T follicular helper cell (primary cell): ENCODE results near the gene VIPR1.

ENCODE experiments used
- DNase-seq: peaks from one replicate; pipeline ENCODE4 v3.0.0-alpha.2; 2020; ENCODE audit warnings: low read depth

VIPR1 gene

DNA sequence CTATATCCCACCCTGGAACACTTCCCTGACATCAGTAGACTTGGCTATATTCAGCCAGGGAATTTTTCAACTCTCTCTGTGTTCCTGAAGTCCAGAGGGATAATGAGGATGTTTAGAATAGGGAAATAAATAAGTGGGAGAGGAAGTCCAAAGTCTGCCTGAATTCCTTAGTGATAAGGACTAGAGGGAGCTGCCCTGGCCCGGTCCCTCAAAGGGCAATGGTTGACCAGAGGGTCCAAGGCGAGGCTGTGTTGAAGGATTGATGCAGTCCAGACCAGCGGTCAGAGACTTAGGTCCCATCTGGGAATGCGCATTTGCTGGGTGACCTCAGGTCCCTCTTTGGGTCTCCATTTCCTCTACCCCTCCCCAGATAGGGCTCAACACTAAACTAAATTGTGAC, 7.9 kb downstream of the VIPR1 start:
- no peak for DNase-seq

DNA sequence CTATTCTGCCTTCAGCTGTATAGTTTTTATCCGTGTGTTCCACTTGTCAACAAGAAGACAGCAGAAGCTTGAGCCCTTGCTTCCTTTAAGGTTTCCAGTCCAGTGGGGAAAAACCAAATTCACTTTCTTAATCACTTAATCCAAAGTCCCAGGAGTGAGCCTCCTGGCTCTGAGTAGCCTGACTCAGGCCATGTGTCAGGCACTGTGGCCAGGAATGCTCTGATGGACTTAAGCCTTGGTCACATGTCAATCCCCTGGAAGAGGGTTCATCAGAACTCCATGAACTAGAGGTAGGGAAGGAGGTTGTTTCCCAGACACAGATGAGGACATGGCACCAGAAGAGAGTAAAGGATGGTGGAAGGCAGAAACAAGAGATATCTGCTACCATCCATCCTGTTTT, 8.8 kb downstream of the VIPR1 start:
- DNase-seq, result no peak

DNA sequence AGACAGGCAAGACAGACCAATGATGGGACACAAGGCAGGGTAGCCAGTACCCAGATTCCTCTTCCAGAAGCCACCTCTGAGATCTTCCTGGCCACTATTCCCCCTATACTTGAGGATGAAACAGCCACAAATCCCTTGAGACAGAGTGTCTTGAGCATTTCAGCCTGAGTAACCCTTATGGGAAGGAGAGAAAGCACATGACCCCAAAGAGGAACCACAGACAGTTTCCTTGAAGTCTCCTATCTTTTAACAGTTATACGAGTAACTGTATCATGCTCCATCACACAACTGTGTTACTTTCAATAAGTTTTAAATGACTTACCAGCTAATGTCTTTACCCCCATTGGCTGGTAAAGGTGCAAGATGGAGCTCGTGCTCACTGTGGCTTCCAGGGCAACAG, 9.3 kb downstream of the VIPR1 start:
- DNase-seq, result no peak

DNA sequence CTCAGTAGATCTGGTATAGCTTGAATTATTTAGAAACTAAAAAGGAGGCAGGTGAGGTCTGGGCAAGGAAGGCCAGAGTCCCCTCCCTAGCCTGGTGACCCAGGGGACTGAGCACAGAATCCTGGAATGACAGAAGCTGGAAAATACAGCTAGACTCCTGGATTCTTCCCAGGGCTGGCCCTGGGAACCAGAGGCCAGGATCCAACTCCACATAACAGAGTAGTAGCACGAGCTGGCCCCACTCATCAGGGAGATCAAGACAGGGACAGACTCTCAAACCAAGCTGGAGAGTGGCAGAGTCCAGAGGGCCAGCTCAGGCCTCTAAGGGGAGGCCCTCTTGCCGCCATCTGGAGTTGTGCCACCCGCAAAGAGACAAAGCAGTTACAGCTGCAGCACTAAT, 10.7 kb downstream of the VIPR1 start:
- no peak for DNase-seq

DNA sequence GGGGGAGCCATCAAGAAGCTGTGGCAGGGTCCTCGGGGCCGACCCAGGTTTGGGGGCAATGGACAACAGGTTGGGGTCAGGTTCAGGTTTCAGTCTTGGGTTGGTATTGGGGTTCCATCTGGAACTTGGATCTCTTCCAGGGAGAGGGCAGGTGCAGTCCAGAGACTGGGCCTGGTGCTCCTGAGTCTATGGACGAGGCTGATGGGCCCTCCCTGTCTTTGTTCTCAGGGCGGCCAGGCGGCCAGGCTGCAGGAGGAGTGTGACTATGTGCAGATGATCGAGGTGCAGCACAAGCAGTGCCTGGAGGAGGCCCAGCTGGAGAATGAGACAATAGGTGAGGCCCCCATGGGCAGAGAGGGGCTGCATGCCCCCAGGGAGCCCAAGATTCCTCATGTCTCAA, 11.1 kb downstream of the VIPR1 start:
- no peak for DNase-seq

DNA sequence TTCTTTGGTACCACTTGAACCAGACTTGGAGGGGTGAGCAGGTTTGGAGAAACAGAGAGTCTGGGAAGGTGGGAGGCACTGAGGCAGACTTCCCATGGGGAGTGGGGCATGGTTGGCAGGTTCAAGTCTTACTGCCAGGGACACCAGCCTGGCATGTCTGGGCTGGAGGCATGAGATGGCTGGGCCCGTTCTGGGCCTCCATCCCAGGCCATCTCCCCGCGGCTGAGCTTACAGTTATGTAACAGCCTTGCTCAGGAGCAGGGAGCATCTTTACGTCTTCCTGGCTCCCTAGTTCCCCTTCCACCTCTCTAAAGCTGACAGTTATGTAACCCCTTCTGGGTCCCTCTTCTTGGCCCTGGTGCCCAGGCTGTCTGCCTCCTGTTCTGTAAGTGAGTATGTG, 12.4 kb downstream of the VIPR1 start:
- DNase-seq, result no peak

DNA sequence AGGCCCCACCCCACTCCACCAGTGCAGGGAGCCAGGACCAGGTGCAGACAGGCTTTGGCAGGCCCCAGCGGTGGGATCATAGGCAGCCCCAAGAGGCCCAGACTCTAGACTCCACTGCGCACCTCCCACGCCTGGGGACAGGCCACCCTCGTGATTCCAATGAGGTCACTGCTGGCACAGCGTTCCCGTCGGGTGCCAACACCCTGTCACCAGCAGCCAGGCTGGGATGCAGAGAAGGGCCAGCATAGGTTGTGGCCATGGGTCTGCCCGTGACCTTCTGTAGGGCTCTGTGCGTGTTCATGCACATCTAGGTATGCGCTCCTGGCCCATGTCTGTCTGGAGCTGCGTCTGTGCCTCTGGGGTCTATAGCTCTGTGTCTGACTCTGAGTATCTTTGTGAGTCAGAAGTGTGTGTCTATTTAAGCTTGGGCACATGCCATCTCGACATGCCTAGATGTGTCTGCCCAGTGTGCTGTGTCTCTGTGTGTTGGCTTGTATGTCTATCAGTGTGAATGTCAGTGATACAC, 13.0 kb downstream of the VIPR1 start:
- no peak for DNase-seq

DNA sequence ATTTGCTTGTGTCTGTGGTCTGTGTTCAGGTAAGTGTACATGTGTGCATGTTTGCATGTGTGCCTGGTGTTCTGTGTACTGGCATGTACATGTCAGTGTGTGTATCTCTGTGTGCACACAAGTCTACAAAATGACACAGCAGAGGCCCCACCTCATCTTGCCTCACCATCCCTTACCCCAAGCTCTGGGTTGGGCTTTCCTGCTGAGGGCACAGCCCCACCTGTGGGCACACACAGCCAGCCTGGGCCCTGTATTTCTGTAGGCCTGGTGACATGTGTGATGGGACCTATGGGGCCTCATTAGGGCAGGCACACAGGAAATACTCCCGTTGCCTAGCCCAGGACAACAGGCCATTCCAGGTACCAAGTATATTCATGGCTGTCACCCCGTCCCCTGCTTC, 13.5 kb downstream of the VIPR1 start:
- no peak for DNase-seq

DNA sequence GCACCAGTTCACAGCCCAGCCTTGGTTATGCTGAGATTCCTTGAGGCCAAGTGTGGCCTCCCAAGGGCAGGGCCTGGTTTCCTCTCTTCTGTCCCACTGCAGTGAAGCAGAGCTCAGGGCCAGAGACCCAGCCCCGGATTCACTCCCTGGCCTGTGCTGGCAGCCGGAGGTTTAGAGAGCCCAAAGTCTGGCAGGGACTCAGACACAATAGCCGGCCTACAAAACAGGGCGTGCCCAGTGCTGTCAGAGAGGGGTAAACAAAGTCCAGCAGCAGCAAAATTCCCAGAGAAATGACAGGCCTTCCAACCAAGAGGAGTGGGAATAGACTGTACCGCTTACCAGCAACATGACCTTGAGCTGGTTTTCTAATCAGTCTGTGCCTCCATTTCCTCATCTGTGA, 14.0 kb downstream of the VIPR1 start:
- no peak for DNase-seq

DNA sequence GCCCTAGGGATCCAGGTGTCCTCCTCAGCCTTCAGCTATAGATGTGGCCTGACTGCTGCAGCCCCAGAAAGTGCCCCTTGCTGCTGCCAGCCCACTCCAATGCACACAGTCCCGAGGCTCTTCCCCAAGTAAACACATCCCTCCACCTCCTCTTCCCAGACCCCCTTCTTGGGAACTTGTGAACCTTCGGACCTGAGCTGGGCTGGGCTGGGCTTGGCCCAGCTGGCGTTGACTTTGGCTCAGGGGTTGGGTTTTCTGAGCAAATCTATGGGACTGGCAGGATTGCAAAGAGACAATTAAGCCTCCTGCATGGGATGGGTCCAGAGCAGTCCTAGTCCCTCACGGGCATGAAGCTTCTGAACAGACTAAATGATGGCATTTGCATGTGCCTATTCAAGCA, 14.7 kb downstream of the VIPR1 start:
- DNase-seq, result no peak

DNA sequence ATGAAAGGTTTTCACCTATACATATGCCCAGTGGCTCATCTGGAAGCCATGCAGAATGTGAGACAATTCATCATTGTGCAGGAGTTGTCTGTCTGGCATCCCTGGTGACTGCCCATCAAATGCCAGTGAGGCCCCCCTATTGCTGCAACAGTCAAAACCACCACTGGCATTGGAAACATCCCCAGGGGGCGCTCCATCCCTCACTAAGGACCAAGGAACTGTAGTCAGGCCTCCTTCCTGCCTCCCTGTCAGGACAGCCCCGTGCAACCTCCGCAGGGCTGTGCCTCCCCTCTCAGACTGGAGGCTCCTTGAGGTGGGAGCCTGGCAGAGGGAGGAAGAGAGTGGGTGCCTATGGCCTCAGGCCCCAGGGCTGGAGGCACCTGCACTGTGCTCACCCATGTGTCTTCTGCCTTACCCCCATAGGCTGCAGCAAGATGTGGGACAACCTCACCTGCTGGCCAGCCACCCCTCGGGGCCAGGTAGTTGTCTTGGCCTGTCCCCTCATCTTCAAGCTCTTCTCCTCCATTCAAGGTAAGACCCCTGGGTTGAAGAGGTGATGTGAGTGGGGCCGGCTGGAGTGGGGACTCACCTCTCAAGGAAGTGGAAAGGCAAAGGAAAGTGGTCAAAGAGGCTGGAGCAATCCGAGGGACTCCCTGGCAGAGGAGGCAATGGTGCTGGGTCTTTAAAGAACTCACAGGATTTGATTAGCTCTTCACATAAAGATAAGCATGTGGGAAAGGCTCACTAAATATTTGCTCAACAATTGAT, 16.5 kb downstream of the VIPR1 start:
- no peak for DNase-seq

DNA sequence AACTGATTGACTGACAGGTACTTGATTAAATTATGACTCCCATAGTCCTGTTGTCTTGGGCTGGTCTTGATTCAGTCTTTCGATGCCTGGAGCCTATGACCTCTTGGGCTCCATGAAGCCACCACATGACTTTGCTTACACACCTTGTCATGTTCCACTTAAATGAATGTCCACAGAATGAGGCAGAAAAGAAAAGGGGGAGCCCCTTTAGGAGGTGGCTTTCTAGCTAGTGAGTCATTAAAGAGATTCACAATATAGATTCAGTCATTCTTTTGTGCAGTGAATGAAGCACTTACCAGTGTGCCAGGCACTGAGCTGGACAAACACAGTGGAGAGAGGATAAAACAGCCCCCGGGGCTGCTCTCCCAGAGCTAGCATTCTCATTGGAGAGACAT, 17.1 kb downstream of the VIPR1 start:
- DNase-seq, result no peak

DNA sequence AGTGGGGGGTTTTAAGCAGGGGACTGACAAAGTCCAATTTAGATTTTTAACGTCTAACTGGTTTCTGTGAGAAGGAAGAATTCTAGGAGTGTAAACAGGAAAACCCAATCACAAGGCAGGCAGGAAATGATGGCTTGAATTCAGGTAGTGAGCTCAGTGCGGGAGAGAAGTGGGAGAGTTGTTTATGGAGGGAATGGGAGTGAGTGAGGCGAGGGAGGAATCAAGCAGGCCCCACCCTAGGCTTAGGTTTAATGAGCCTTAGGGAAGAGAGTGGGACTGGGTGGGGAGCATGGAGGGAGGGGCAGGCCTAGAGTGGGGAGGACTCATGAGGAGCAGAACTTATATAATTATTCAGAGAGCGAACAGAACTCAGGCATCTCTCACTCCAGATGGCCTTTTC, 17.9 kb downstream of the VIPR1 start:
- DNase-seq, result no peak

DNA sequence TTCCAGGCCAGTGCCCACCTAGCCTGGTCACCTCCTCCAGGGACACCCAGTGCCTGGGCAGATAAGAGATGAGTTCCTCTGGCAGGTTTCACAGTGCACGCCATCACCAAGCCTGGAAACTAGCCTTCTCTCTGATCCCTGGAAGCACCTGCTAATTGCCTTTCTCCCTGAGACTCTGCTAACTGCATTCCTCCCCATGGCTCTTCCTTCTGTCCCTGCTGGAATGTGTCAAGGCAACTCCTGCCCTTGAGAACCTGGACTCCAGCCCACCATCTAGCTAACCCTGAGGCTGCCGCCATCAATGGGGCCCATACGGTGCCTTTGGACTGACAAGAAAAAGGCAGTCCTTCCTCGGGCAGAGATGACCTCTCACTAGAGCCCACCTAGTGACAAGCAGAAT, 18.5 kb downstream of the VIPR1 start:
- no peak for DNase-seq

DNA sequence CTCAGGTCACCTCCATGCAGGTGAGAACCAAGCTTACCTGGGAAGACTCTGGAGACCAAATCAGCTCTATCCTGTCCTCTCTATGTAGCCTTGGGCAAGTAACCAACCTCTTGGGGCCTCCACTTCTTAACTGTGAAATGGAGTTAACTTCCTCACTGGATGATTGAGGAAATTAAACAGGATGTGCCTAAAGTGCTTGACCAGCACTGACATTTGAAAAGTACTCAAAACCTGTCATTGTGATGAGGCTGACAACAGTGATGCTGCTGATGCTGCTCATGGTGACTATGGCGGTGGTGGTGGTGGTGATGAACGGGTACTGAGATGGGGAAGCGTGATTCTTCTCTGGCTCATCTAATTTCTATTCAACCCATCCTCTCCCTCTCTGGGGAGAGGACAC, 22.3 kb downstream of the VIPR1 start:
- no peak for DNase-seq

DNA sequence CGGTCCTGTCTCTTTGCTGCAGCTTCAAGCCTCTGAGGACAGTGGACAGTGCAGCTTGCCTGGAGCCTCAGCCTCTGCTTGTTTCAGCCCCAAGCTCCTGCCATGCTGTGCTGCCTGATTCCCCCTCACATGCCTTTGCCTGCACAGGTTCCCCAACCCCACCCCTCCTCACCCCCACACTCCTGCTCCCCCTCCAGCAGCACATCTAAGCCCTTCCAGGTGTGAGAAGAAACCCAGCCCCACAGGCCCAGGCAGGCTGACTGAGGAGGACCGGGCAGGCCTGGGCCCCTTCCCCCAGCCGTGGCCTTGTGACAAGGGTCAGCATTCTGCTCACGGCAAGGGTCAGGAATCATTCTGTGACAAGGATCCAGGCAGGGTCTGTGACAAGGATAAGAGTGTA, 22.8 kb downstream of the VIPR1 start:
- DNase-seq, result no peak

DNA sequence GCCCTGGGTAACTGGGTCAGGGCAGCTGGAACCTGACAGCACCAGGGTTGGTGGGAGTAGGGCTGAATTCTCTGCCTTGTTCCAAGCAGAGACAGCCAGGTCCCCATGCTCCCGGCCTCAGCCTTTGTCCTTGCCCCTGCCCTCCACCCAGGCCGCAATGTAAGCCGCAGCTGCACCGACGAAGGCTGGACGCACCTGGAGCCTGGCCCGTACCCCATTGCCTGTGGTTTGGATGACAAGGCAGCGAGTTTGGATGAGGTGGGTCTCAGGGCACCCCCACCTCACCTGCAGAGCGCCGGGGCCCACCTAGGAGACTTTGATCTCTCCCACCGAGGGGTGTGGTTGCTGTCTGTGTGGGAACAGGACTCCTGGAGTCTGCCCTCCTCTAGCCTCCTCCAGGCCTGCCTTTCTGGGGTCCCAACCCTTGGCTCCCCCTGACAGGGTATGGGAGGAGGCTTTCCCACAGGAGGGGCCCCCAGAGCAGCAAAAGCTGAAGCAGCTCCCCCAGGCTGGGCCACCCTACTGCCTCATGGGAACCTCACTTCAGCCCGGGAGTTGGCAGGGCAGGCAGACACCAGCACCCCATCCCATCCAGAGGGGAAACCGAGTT, 23.4 kb downstream of the VIPR1 start:
- no peak for DNase-seq

DNA sequence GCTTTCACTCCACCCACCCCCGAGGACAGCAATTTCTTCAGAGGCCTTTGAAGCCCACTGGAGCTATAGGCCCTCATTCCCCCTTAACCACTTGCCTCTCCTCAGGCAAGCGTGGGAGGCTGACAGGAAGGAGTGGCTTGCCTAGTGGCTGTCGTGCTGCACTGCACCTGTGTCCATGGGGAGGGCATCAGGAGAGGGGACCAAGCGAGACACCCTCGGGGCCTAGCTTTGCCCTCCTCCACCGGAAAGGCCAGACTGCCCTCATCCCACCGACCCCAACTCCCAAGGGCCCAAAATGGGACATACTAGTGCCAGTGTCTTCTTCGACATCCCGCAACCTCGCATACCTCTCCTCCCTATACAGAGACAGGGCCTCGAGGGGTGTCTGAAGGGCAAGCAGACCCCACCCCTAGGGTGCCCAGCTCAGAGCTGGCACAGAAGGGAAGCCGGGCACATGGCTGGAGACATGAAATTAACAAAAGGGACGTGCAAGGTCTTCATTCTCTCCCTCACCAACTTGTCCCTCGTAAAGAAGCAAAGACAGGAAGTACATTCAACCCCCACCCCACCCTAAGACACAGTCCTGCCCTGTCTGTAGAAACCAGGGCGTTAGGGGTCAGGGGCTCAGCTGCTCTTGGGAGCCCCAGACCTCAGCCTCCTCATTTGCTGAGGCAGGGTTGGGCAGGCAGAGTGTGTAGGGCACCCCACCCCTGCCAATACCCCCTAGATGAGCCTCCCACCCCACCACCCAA, 24.3 kb downstream of the VIPR1 start:
- peak; percentile 32 for DNase-seq

DNA sequence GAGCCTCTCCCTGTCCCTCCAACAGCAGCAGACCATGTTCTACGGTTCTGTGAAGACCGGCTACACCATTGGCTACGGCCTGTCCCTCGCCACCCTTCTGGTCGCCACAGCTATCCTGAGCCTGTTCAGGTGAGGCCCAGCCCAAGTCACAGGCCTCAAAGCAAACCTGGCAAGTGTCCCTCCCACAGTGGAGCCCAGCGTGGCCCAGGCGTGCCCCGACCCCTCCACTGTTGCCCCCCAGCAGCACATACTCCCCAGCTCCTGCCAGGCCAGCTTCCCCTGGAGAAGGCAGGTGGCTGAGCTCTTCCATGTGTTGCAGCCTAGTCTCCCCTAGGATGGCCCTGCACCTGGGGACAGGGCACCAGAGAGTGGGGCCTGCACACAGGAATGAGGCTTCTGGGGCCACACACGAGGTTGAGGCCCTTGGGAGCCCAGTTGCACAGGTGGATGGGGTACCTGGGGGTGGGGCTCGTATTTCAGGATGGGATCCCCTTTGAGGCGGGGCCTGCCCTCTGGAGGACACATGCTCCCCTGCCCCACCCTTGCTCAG, 25.0 kb downstream of the VIPR1 start:
- no peak for DNase-seq

DNA sequence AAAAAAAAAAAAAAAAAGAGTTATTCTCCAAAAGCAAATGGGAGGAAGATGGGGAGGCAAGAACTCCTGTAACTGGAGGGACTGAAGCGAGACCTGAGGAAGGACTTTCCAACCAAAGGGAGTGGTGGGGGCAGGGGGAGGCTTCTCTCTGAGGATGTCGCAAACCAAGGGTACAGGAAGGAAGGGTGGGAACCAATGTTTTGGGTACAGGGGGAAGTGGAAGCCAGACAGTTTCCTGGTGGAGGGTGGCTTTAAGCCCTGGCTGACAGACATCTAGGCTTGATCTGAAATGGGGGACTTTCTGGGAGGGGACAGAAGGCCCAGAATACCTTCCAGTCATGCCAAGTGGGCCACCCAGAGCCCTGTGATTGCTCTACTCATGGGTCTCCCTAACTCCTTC, 27.0 kb downstream of the VIPR1 start:
- no peak for DNase-seq

DNA sequence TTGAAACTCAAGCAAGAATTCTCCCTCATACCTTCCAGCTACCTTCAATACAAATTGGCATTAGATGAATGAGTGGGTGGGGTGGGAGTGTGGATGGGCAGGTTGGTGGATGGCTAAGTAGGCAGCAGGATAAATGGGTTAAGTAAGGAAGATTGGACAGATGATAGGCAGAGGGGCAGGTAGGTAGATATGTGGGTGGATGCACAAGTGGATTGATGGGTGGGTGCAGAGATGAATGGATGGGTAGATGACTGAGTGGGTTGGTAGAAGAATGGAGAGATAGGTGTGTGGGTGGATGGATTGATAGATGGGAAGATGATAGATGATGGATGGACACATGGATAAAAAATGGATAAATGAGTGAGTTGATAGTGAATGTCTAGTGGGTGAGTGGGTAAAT, 27.6 kb downstream of the VIPR1 start:
- no peak for DNase-seq

DNA sequence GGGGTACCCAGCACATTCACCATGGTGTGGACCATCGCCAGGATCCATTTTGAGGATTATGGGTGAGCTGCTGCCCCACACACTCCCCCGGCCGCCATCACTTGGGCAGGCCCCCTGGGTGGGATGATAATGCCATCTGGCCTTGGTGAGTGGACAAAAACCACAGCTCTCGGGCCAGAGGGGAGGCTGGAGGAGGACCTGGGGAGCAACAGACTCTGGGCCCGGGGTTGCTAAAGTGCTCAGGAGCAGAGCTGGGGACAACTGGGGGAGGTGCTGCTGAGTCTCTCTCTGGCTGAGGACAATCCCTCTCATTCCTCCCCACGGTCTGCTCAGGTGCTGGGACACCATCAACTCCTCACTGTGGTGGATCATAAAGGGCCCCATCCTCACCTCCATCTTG, 29.0 kb downstream of the VIPR1 start:
- no peak for DNase-seq

DNA sequence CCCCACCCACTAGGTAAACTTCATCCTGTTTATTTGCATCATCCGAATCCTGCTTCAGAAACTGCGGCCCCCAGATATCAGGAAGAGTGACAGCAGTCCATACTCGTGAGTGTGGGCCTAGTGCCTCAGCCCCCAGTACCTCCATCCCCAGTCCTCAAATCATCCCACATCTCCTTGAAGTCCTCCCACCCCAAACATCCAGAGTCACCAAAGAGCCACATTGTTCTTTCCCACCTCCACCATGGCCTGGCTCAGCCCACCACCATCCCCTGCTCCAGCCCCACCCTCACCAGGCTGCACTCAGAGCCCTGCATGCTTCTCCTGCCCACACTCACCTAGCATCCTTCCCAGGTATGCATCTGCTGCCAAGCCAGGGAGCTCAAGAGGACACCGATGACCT, 29.8 kb downstream of the VIPR1 start:
- DNase-seq, result no peak
